Activated T-cell treated with anti-CD3 and anti-CD28 coated beads for 48 hours (primary cell): Measurements from ENCODE around the gene PLAC1.

Experiments used
- DNase-seq: peaks from one replicate; pipeline ENCODE4 v3.0.0-alpha.2; 2020; ENCODE audit warnings: low read depth

The PLAC1 gene

GRCh38 chrX:134543288-134543687, 115.0 kb downstream of the PLAC1 start:
- no peak for DNase-seq

- DNase-seq = no peak
These were observed 115.8 kb downstream of the PLAC1 start for GRCh38 chrX:134542485-134542884.

GRCh38 chrX:134541906-134542305, 116.4 kb downstream of the PLAC1 start:
- no peak for DNase-seq

GRCh38 chrX:134538316-134538715, 120.0 kb downstream of the PLAC1 start:
- no peak for DNase-seq

- DNase-seq = no peak
These were observed 120.9 kb downstream of the PLAC1 start for GRCh38 chrX:134537179-134537955.

- DNase-seq = no peak
These were observed 124.3 kb downstream of the PLAC1 start for GRCh38 chrX:134533952-134534351.

- DNase-seq = no peak
These were observed 124.9 kb downstream of the PLAC1 start for GRCh38 chrX:134533352-134533751.

- DNase-seq = no peak
These were observed 127.4 kb downstream of the PLAC1 start for GRCh38 chrX:134530845-134531244.

- DNase-seq = no peak
These were observed 128.8 kb downstream of the PLAC1 start for GRCh38 chrX:134529481-134529880.

GRCh38 chrX:134528960-134529359, 129.3 kb downstream of the PLAC1 start:
- no peak for DNase-seq

- no peak for DNase-seq
These were observed 131.9 kb downstream of the PLAC1 start for GRCh38 chrX:134526399-134526798.

GRCh38 chrX:134525086-134525792, 133.0 kb downstream of the PLAC1 start:
- DNase-seq = no peak

GRCh38 chrX:134524181-134524580, 134.1 kb downstream of the PLAC1 start:
- no peak for DNase-seq

- DNase-seq = no peak
These were observed 137.3 kb downstream of the PLAC1 start for GRCh38 chrX:134520860-134521390.
